OCI-LY7 (cell line): Measurements from ENCODE around the gene DST.

Experiments used
- EZH2phosphoT487 ChIP-seq: fragments of 200-600 bp; sonication (generic); IDR thresholded peaks from 2 replicates; pipeline ENCODE4 v1.6.1; 2018; ENCODE audit warnings: low read depth, borderline replicate concordance, mild to moderate bottlenecking, mixed run types, antibody characterized with exemption, low read length, moderate library complexity, mixed read lengths
- TF ChIP-seq, protein P1 (sequence below): fragments of 200-600 bp; sonication (generic); conservative IDR thresholded peaks from 2 replicates; pipeline ENCODE4 v1.5.1; 2014; ENCODE audit warnings: mild to moderate bottlenecking, antibody characterized with exemption, low read length, moderate library complexity, mixed read lengths

DNA sequence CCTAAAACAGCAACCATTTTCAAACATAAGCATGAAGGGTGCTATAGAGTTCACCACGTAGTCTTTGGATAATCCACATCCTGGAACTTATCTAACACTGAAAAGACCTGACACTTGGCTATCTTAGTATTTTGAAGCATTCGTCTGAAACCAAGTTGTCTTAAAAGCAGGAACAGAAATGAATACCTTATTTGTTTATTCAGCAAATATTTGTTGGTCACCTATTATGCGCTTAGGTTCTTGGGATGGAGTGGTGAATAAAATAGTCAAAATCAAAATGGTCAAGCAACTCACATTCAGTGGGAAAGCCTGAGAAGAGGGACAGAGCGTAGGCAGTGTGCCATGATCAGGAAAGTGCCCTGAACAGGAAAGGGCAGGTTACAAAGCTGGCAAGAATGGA lies 206.9 kb downstream of the DST start:
- TF ChIP-seq, protein P1, sequence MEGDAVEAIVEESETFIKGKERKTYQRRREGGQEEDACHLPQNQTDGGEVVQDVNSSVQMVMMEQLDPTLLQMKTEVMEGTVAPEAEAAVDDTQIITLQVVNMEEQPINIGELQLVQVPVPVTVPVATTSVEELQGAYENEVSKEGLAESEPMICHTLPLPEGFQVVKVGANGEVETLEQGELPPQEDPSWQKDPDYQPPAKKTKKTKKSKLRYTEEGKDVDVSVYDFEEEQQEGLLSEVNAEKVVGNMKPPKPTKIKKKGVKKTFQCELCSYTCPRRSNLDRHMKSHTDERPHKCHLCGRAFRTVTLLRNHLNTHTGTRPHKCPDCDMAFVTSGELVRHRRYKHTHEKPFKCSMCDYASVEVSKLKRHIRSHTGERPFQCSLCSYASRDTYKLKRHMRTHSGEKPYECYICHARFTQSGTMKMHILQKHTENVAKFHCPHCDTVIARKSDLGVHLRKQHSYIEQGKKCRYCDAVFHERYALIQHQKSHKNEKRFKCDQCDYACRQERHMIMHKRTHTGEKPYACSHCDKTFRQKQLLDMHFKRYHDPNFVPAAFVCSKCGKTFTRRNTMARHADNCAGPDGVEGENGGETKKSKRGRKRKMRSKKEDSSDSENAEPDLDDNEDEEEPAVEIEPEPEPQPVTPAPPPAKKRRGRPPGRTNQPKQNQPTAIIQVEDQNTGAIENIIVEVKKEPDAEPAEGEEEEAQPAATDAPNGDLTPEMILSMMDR, result no peak
- TF ChIP-seq EZH2phosphoT487, result no peak
